Measurements from ENCODE around the gene ADARB1.

ADARB1 gene

GRCh38 chr21:45154511-45155508 is 80.4 kb downstream of the ADARB1 start:
- DNase-seq = peak; percentile 80

- DNase-seq = no peak
Observed at GRCh38 chr21:45155910-45156309, 81.5 kb downstream of the ADARB1 start.

GRCh38 chr21:45156459-45156858 is 82.1 kb downstream of the ADARB1 start:
- DNase-seq = no peak

- DNase-seq = no peak
Observed at GRCh38 chr21:45157932-45158331, 83.6 kb downstream of the ADARB1 start.

- DNase-seq = no peak
Observed at GRCh38 chr21:45158491-45159423, 84.4 kb downstream of the ADARB1 start.

- DNase-seq = no peak
Observed at GRCh38 chr21:45160198-45160597, 85.8 kb downstream of the ADARB1 start.

- no peak for DNase-seq
Observed at GRCh38 chr21:45161038-45161945, 86.9 kb downstream of the ADARB1 start.

- no peak for DNase-seq
Observed at GRCh38 chr21:45162115-45162514, 87.7 kb downstream of the ADARB1 start.

GRCh38 chr21:45162809-45163208 is 88.4 kb downstream of the ADARB1 start:
- DNase-seq = no peak

GRCh38 chr21:45163413-45164123 is 89.2 kb downstream of the ADARB1 start:
- DNase-seq = no peak

- DNase-seq = no peak
Observed at GRCh38 chr21:45164124-45164511, 89.7 kb downstream of the ADARB1 start.

GRCh38 chr21:45164838-45165237 is 90.5 kb downstream of the ADARB1 start:
- no peak for DNase-seq

GRCh38 chr21:45166931-45167330 is 92.6 kb downstream of the ADARB1 start:
- DNase-seq = no peak

GRCh38 chr21:45167796-45168222 is 93.4 kb downstream of the ADARB1 start:
- DNase-seq = peak; percentile 70

- no peak for DNase-seq
Observed at GRCh38 chr21:45168522-45168921, 94.1 kb downstream of the ADARB1 start.

GRCh38 chr21:45169001-45169400 is 94.6 kb downstream of the ADARB1 start:
- DNase-seq = no peak

- no peak for DNase-seq
Observed at GRCh38 chr21:45169682-45170081, 95.3 kb downstream of the ADARB1 start.

- no peak for DNase-seq
Observed at GRCh38 chr21:45170987-45171386, 96.6 kb downstream of the ADARB1 start.

GRCh38 chr21:45172420-45172819 is 98.0 kb downstream of the ADARB1 start:
- DNase-seq = no peak

GRCh38 chr21:45175326-45176095 is 101.1 kb downstream of the ADARB1 start:
- DNase-seq = no peak

GRCh38 chr21:45176141-45176540 is 101.8 kb downstream of the ADARB1 start:
- DNase-seq = no peak
